SK-N-SH (cell line): ENCODE data around the gene SPATA31D4. TPM values are rescaled to one million over a fixed set of nuclear protein-coding genes. Genes with fewer than 3 reads are reported as not detected.

Experiments
- CTCF ChIA-PET: fragments of 300-600, 350-600 bp; formaldehyde crosslinking; extraction: SDS; loops from one replicate; lab custom pipeline; 2021; lab: Yijun Ruan, JAX
- POLR2A ChIA-PET: fragments of 350-600 bp; sonication (Branson Sonifier 250); formaldehyde crosslinking; extraction: SDS; loops from one replicate; lab custom pipeline; 2020; ENCODE audit warnings: antibody characterized with exemption, inconsistent platforms; lab: Yijun Ruan, JAX
- DNase-seq: peaks from one replicate; pipeline ENCODE4 v3.0.0; 2012
- H2AFZ ChIP-seq: fragments of 200-600 bp; sonication (generic); 2 replicates; pipeline ENCODE4 v1.8.1; 2016; ENCODE audit warnings: antibody characterized with exemption, mild to moderate bottlenecking, low read depth
- H3F3A ChIP-seq: fragments of 200-600 bp; sonication (generic); replicated peaks from 2 replicates; pipeline ENCODE3; 2016; ENCODE audit warnings: antibody characterized with exemption, mild to moderate bottlenecking; ENCODE audit not compliant: insufficient read depth
- H3K27ac ChIP-seq, 2 experiments: fragments of 200-500 bp in 1 of 2; fragments of 200-600 bp in 1 of 2; sonication (Bioruptor generic) in 1 of 2; sonication (generic), shearing (Covaris generic) in 1 of 2; 2 replicates each; pipeline versions ENCODE4 v1.5.1 to v1.6.1; 2014 to 2016; ENCODE audit warnings: low read depth in 2 of 2, inconsistent platforms in 1 of 2, low read length in 1 of 2, mild to moderate bottlenecking in 1 of 2, mixed read lengths in 1 of 2
- H3K27me3 ChIP-seq: fragments of 200-600 bp; sonication (generic), shearing (Covaris generic); 2 replicates; pipeline ENCODE4 v1.6.1; 2016; ENCODE audit warnings: mixed run types; ENCODE audit not compliant: insufficient read depth
- H3K36me3 ChIP-seq, 2 experiments: fragments of 200-500 bp in 1 of 2; fragments of 200-600 bp in 1 of 2; sonication (Bioruptor generic) in 1 of 2; sonication (generic) in 1 of 2; replicated peaks in 1 of 2; 2 replicates each; pipeline versions ENCODE3 to v1.5.1; 2014 to 2016; ENCODE audit warnings: low read length in 1 of 2, mild to moderate bottlenecking in 1 of 2; ENCODE audit not compliant: insufficient read depth in 2 of 2, control insufficient read depth in 1 of 2
- H3K4me1 ChIP-seq, 2 experiments: fragments of 200-500 bp in 1 of 2; fragments of 200-600 bp in 1 of 2; sonication (Bioruptor generic) in 1 of 2; sonication (generic), shearing (Covaris generic) in 1 of 2; 2 replicates each; pipeline versions ENCODE4 v1.5.1 to v1.6.1; 2014 to 2016; ENCODE audit warnings: low read depth in 1 of 2, low read length in 1 of 2, mixed run types in 1 of 2; ENCODE audit not compliant: insufficient read depth in 2 of 2, control insufficient read depth in 1 of 2
- H3K4me2 ChIP-seq: fragments of 200-600 bp; sonication (generic), shearing (Covaris generic); 2 replicates; pipeline ENCODE4 v1.6.1; 2017; ENCODE audit warnings: mixed run types
- H3K4me3 ChIP-seq, 2 experiments: fragments of 200-500 bp in 1 of 2; fragments of 200-600 bp in 1 of 2; sonication (Bioruptor generic) in 1 of 2; sonication (generic), shearing (Covaris generic) in 1 of 2; 2 replicates each; pipeline versions ENCODE4 v1.5.1 to v1.8.1; 2014 to 2016; ENCODE audit warnings: low read depth in 2 of 2, inconsistent platforms in 1 of 2, low read length in 1 of 2, mild to moderate bottlenecking in 1 of 2, mixed read lengths in 1 of 2, moderate library complexity in 1 of 2
- H3K79me2 ChIP-seq: fragments of 200-600 bp; sonication (generic); 2 replicates; pipeline ENCODE4 v1.8.1; 2017; ENCODE audit warnings: mild to moderate bottlenecking; ENCODE audit not compliant: insufficient read depth
- H3K9ac ChIP-seq: fragments of 200-600 bp; sonication (generic); 2 replicates; pipeline ENCODE4 v1.6.1; 2017; ENCODE audit warnings: mixed run types
- H3K9me2 ChIP-seq: fragments of 200-600 bp; sonication (generic); 2 replicates; pipeline ENCODE4 v1.6.1; 2017; ENCODE audit warnings: mixed run types
- H3K9me3 ChIP-seq: fragments of 200-600 bp; sonication (generic); 2 replicates; pipeline ENCODE4 v1.6.1; 2017; ENCODE audit warnings: mixed run types, mild to moderate bottlenecking, moderate library complexity
- H4K20me1 ChIP-seq: fragments of 200-600 bp; sonication (generic); 2 replicates; pipeline ENCODE4 v1.6.1; 2017; ENCODE audit warnings: mild to moderate bottlenecking, mixed run types; ENCODE audit not compliant: insufficient read depth
- CHD2 ChIP-seq: fragments of 150-350 bp; IDR thresholded peaks from 2 replicates; pipeline ENCODE4 v1.6.1; 2018; ENCODE audit warnings: low read length; ENCODE audit not compliant: partially characterized antibody
- EZH2phosphoT487 ChIP-seq: fragments of 200-600 bp; sonication (generic); IDR thresholded peaks from 2 replicates; pipeline ENCODE4 v1.6.1; 2017; ENCODE audit warnings: low read depth, mixed run types, mild to moderate bottlenecking, antibody characterized with exemption, moderate library complexity, borderline replicate concordance
- FOSL2 ChIP-seq: IDR thresholded peaks from 2 replicates; pipeline ENCODE4 v1.4.0; 2012; ENCODE audit warnings: low read depth, mild to moderate bottlenecking, moderate library complexity, borderline replicate concordance
- FOXJ3 ChIP-seq: sonication (generic); formaldehyde crosslinking; IDR thresholded peaks from 2 replicates; pipeline ENCODE4 v1.5.1; 2020; ENCODE audit warnings: mild to moderate bottlenecking, missing genetic modification reagents
- GATA2 ChIP-seq: sonication (generic); formaldehyde crosslinking; IDR thresholded peaks from 2 replicates; pipeline ENCODE4 v1.5.0; 2020; ENCODE audit warnings: mild to moderate bottlenecking, missing genetic modification reagents
- NRF1 ChIP-seq: IDR thresholded peaks from 2 replicates; pipeline ENCODE4 v1.6.1; 2012; ENCODE audit warnings: low read depth, mild to moderate bottlenecking, low read length
- POLR2AphosphoS5 ChIP-seq: IDR thresholded peaks from 2 replicates; pipeline ENCODE4 v1.6.1; 2012; ENCODE audit warnings: low read depth, low read length
- RCOR1 ChIP-seq: fragments of 150-350 bp; IDR thresholded peaks from 2 replicates; pipeline ENCODE4 v1.6.1; 2017; ENCODE audit warnings: antibody characterized with exemption, low read length
- RFX5 ChIP-seq: IDR thresholded peaks from 2 replicates; pipeline ENCODE4 v1.6.1; 2012; ENCODE audit warnings: mild to moderate bottlenecking, improper control_type of control experiment, low read length
- RXRA ChIP-seq: IDR thresholded peaks from 2 replicates; pipeline ENCODE4 v1.4.0; 2012; ENCODE audit warnings: low read depth, mild to moderate bottlenecking, borderline replicate concordance
- SIN3A ChIP-seq: IDR thresholded peaks from 2 replicates; pipeline ENCODE4 v1.6.1; 2012; ENCODE audit warnings: low read depth, mild to moderate bottlenecking, low read length, moderate library complexity, borderline replicate concordance
- SMC3 ChIP-seq: IDR thresholded peaks from 2 replicates; pipeline ENCODE4 v1.6.1; 2012; ENCODE audit warnings: low read depth, low read length, improper control_type of control experiment
- TEAD4 ChIP-seq: IDR thresholded peaks from 2 replicates; pipeline ENCODE4 v1.4.0; 2012; ENCODE audit warnings: mild to moderate bottlenecking, borderline replicate concordance; ENCODE audit not compliant: insufficient read depth
- YY1 ChIP-seq: IDR thresholded peaks from 2 replicates; pipeline ENCODE4 v1.4.0; 2012; ENCODE audit warnings: low read depth, mild to moderate bottlenecking
- WGBS: methylation state at CpG from one replicate; pipeline ENCODE4 v1.1.6; 2017; ENCODE audit warnings: low lambda C conversion rate; 5-methylcytosine and 5-hydroxymethylcytosine counted together
- polyA plus RNA-seq, 3 experiments: library from polyadenylated mRNA; depleted of rRNA; stranded (reverse); fragments of >200 nt; gene quantifications; 2 replicates each; pipeline ENCODE4 v1.2.3, GENCODE V29; 2012

The SPATA31D4 gene
- polyA plus RNA-seq, 1 of the 3 experiments (the other 2 are of a cell fraction) = not detected

GRCh38 chr9:81953096-81953495 is 24.9 kb downstream of the SPATA31D4 start:
- Histone ChIP-seq H2AFZ (no peak overlapping the region), H3K4me3 (no peak overlapping the region), H3K36me3 (no peaks in the 10 kb centered on the region), H3K27me3 (no peaks in the 10 kb centered on the region), H4K20me1 (no peaks in the 10 kb centered on the region), H3K9me2 (no peaks in the 10 kb centered on the region), H3K4me2 (no peak overlapping the region), H3K79me2 (no peaks in the 10 kb centered on the region), H3K4me1 (no peaks in the 10 kb centered on the region), H3F3A (no peaks in the 10 kb centered on the region), H3K9ac (no peak overlapping the region), H3K9me3 (0 out of 2 replicates have a peak, but pooled peaks cover 3% of the 10 kb centered on the region), H3K27ac (no peak overlapping the region)
- TF ChIP-seq RFX5 (no peak), YY1 (no peak), CHD2 (no peak), TEAD4 (no peak), SIN3A (no peak), RXRA (no peak), NRF1 (no peak), RCOR1 (no peak)
- WGBS = 85% methylated on average over 1 of the region's 1 CpG
- DNase-seq = no peak
- ChIA-PET CTCF (no interaction called here), POLR2A (no interaction called here)

- CTCF ChIA-PET = no interaction called here
- H3K4me1 ChIP-seq = no peaks in the 10 kb centered on the region
- no peak overlapping the region for H3K4me3 ChIP-seq
- H3F3A ChIP-seq = no peaks in the 10 kb centered on the region
- no peak overlapping the region for H3K9ac ChIP-seq
- no peak overlapping the region for H3K4me2 ChIP-seq
- no peaks in the 10 kb centered on the region for H3K36me3 ChIP-seq
- no peaks in the 10 kb centered on the region for H3K79me2 ChIP-seq
- H3K9me2 ChIP-seq = no peaks in the 10 kb centered on the region
- no peaks in the 10 kb centered on the region for H4K20me1 ChIP-seq
- no peak overlapping the region for H2AFZ ChIP-seq
- no peak for DNase-seq
- H3K27ac ChIP-seq = no peak overlapping the region
- 0 out of 2 replicates have a peak, but pooled peaks cover 3% of the 10 kb centered on the region for H3K9me3 ChIP-seq
- TF ChIP-seq POLR2AphosphoS5 = no peak
- no peak for TF ChIP-seq FOXJ3 (CRISPR knock-in tag)
- no peak for TF ChIP-seq EZH2phosphoT487
- TF ChIP-seq SMC3 = no peak
- H3K27me3 ChIP-seq = no peaks in the 10 kb centered on the region
- POLR2A ChIA-PET = no interaction called here
Observed at GRCh38 chr9:81955625-81956024, 27.4 kb downstream of the SPATA31D4 start.

- CTCF ChIA-PET = no interaction called here
- no peaks in the 10 kb centered on the region for H3K79me2 ChIP-seq
Observed at GRCh38 chr9:81964218-81965171, 36.3 kb downstream of the SPATA31D4 start.

More at GRCh38 chr9:81964218-81965171, 36.3 kb downstream of the SPATA31D4 start:
- Histone ChIP-seq H4K20me1 (no peaks in the 10 kb centered on the region), H3K4me2 (no peak overlapping the region), H3K36me3 (no peaks in the 10 kb centered on the region)
- TF ChIP-seq GATA2 (CRISPR knock-in tag) (no peak), SIN3A (no peak), FOSL2 (no peak)
- TF ChIP-seq, all 33 proteins: peak for 0
- Histone ChIP-seq H3K9me2 (no peaks in the 10 kb centered on the region), H3K4me3 (no peak overlapping the region), H3K4me1 (no peaks in the 10 kb centered on the region), H3K9me3 (no peaks in the 10 kb centered on the region), H3K27ac (no peak overlapping the region), H2AFZ (no peak overlapping the region), H3K9ac (no peak overlapping the region), H3F3A (no peaks in the 10 kb centered on the region), H3K27me3 (no peaks in the 10 kb centered on the region)
- DNase-seq = no peak
- POLR2A ChIA-PET = no interaction called here
- 34% methylated on average over 6 of the region's 6 CpGs for WGBS
